Activated CD8-positive, alpha-beta memory T cell treated with anti-CD3 and anti-CD28 coated beads, Interleukin-2, amount 10 ng/mL, durations not matched to agents 7 days and 5 days (primary cell): ENCODE results near the gene PER1. TPM values are rescaled to one million over a fixed set of nuclear protein-coding genes. Genes with fewer than 3 reads are reported as not detected.
A peak's percentile ranks its signal among the peaks of the same experiment; 100 is the strongest.

Source experiments
- ATAC-seq: fragments of 150-1000 bp; cut with Tn5 transposase; one replicate; pipeline ENCODE4 v1.10.0; 2021; ENCODE audit warnings: moderate library complexity
- CTCF ChIA-PET: fragments of 350-600 bp; sonication (Branson Sonifier 250); formaldehyde crosslinking; loops from one replicate; lab custom pipeline; 2021; ENCODE audit warnings: antibody characterized with exemption; lab: Charles Lee
- DNase-seq: peaks from one replicate; pipeline ENCODE4 v3.0.0-alpha.2; 2020
- H3K27ac Mint-ChIP-seq: one replicate; pipeline ENCODE4 v1.8.0; 2021; ENCODE audit warnings: mild to moderate bottlenecking, mixed read lengths
- H3K27me3 Mint-ChIP-seq: one replicate; pipeline ENCODE4 v1.8.0; 2021; ENCODE audit warnings: mixed read lengths
- H3K36me3 Mint-ChIP-seq: one replicate; pipeline ENCODE4 v1.8.0; 2021; ENCODE audit warnings: mild to moderate bottlenecking, mixed read lengths
- H3K4me1 Mint-ChIP-seq: one replicate; pipeline ENCODE4 v1.8.0; 2021; ENCODE audit warnings: mixed read lengths
- H3K4me3 Mint-ChIP-seq: one replicate; pipeline ENCODE4 v1.8.0; 2021; ENCODE audit warnings: mild to moderate bottlenecking, moderate library complexity, mixed read lengths
- H3K9me3 Mint-ChIP-seq: one replicate; pipeline ENCODE4 v1.8.0; 2022; ENCODE audit warnings: low read depth, mixed read lengths
- total RNA-seq, 2 experiments: library from RNA; stranded (reverse); gene quantifications; one replicate each; pipeline ENCODE4 v1.2.3, GENCODE V29; 2021

The PER1 gene
- total RNA-seq, 2 experiments from 2014 or later: 47.3 to 56.4 TPM

DNA sequence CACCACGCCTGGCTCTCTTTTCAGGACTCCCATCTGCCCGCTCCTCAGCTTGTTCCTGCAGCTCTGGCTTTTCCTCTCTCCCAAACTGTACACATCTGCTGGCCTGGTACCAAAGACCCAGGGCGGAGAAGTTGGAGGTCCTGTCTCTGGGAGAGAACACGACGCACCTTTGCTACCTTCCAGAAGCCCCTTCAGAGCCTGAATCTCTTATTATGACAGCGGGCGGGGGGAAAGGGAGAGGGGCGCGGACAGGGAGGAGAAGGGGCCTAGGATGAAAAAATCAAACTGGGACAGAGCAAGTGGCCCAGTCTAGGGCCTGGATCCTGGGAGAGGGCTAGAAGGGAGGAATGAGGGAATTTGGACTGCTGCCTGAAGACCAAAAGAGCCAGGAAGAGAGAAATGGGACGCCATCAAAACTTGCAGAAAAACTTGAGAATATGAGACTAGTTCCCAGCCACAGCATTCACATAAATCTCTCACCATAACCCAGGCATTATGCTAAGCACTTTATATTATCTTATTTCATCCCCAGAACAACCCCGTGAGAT lies 2.5 kb upstream of the PER1 start:
- H3K27ac Mint-ChIP-seq: no peak overlapping the region
- H3K36me3 Mint-ChIP-seq: no peaks in the 10 kb centered on the region
- no peaks in the 10 kb centered on the region for H3K27me3 Mint-ChIP-seq
- CTCF ChIA-PET: interaction anchor here (1.2 to 7.9 kb wide), 4 partner anchors 15 to 33 kb away, joined by 3 to 92 read pairs (median 28); no protein-coding TSS in a partner anchor
- ATAC-seq (no peak), DNase-seq (no peak)
- H3K4me1 Mint-ChIP-seq: peaks cover 33% of the 10 kb centered on the region
- no peaks in the 10 kb centered on the region for H3K9me3 Mint-ChIP-seq
- no peak overlapping the region for H3K4me3 Mint-ChIP-seq

DNA sequence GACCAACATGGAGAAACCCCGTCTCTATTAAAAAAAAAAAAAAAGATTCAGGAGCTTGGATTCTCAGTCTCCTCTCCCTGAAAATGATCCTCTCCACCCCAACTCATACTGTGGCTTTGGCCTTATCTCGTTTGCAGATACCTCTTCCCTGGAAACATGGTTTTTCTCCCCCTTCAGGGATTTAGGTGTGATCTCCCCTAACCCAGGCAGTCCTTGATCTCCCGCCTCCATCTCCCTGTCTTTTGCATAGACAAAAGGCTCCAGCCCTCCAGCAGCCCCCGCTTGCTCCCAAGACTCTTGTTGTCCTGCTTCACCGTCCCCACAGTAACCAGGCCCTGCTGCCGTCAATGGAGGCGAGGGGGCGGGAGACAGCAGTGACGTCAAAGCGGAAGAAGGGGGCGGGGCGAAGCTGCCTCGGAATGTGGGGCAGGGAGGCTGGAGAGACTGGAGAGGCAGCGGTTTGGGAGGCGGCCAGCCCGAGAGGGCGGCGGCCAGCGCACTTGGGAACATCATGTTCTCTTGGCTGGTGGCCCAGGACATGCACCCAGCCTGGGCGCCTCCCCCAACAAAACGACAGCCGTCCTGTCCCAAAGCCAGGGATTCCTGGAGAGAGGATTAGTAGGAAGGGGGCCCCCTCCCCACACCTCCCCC lies 1.9 kb upstream of the PER1 start:
- H3K27ac Mint-ChIP-seq: peak overlapping the region; percentile 91
- peaks cover 28% of the 10 kb centered on the region for H3K4me1 Mint-ChIP-seq
- no peaks in the 10 kb centered on the region for H3K27me3 Mint-ChIP-seq
- peaks cover 4% of the 10 kb centered on the region for H3K36me3 Mint-ChIP-seq
- CTCF ChIA-PET: interaction anchor here (1.0 to 5.6 kb wide), 5 partner anchors 15 to 70 kb away, joined by 3 to 52 read pairs (median 3); no protein-coding TSS in a partner anchor
- no peaks in the 10 kb centered on the region for H3K9me3 Mint-ChIP-seq
- ATAC-seq (peak; percentile 4), DNase-seq (peak; percentile 91)
- H3K4me3 Mint-ChIP-seq: no peak overlapping the region

DNA sequence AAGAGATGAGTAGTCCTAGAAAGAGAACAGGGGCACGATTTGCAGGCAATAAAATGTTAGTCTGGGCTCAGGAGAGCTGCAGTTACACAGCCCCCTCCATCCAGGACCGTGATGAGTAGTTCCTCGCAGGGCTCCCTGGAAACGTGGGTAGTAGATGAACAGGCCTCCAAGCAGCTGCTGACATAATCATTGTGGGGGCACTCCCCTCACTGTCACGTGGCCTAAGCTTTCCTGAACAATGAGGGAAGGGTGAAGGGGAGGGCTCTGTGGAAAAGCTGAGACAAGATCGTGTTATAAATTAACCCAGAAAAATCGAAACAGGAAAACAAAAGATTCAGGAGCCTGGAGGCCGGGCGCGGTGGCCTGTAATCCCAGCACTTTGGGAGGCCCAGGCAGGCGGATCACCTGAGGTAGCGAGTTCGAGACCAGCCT lies 1.3 kb upstream of the PER1 start:
- CTCF ChIA-PET: interaction anchor here (0.7 to 5.6 kb wide), 6 partner anchors 11 to 70 kb away, joined by 3 to 52 read pairs (median 3); no protein-coding TSS in a partner anchor
- peaks cover 24% of the 10 kb centered on the region for H3K4me1 Mint-ChIP-seq
- no peak for DNase-seq
- no peak for ATAC-seq
- H3K4me3 Mint-ChIP-seq: no peak overlapping the region
- H3K9me3 Mint-ChIP-seq: no peaks in the 10 kb centered on the region
- H3K27ac Mint-ChIP-seq: peak overlapping the region; percentile 91
- H3K36me3 Mint-ChIP-seq: peaks cover 5% of the 10 kb centered on the region
- no peaks in the 10 kb centered on the region for H3K27me3 Mint-ChIP-seq

DNA sequence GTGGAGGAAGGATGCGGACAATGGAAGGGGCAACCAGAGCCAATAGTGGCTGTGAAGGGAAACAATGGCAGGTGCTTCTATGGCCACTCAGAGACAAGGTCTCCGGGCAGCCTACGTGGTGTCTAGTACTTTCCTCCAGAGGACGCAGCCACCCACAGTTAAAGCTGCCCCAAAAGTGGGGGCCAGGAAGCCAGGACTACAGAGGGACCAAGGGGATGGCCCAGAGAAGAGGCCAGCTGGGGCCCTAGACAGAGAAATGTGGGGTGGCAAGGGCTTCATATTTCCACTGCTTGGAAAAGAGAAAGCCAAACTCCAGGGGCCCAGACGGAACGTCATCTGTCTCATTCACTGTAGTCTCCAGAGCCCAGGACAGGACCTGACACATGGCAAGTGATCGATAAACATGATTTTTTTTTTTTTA lies 837 bp upstream of the PER1 start:
- Mint-ChIP-seq H3K9me3 (no peaks in the 10 kb centered on the region), H3K4me3 (peak overlapping the region; percentile 90), H3K36me3 (peaks cover 10% of the 10 kb centered on the region), H3K27ac (peak overlapping the region; percentile 91), H3K4me1 (peaks cover 21% of the 10 kb centered on the region), H3K27me3 (no peaks in the 10 kb centered on the region)
- DNase-seq (no peak), ATAC-seq (no peak)
- CTCF ChIA-PET: interaction anchor here (0.7 to 5.6 kb wide), 6 partner anchors 11 to 71 kb away, joined by 3 to 52 read pairs (median 3); partner anchors contain the start of gene VAMP2

DNA sequence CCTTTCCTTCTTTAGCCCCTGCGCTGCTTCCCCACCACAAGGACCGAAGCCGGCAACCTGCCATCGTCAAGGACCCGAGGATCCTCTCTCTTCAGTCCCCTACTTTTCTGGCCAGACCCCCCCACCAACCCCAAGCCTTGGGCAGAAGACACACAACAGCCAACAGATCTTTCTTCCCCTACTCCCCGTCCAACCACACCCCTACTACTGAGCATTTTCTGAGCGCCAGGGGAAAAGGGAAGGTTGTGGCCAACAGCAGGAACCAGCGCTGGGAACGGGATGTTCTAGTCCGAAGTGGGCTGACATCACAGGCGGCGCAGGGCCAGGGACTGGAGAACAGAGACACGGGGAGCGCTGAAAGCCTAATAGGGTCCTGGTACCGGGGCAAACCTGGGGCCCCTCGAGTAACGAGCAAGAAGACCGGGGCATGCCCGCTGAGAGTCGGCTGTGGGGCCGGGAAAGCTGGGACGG lies 528 bp downstream of the PER1 start:
- peaks cover 15% of the 10 kb centered on the region for H3K36me3 Mint-ChIP-seq

DNA sequence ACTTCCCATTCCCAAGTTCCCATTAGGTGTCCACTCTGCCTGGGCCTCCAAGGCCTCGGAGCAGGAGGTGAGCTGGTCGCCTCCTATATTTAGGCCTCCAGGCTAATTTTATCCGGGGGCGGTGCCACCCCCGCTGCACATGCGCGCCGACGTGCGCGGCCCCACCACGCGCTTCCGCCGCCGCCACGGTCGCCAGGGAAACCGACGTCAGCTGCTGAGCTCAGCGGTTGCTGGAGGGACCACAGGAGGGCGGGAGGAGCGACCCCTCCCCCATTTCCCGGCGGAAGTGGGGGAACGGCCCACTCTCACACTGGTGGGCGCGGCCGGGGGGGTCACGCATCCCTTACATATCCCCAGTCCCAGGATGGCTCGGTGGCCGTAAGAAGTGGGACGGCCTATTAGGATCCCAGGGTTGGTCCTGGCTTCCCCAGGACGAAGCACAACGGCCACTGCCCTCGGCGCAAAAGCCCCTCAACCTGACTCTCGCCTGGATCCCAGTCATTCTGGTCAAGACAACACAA lies 1.0 kb downstream of the PER1 start:
- ATAC-seq (peak; percentile 47), DNase-seq (peak; percentile 94)
- Mint-ChIP-seq H3K4me1 (peaks cover 21% of the 10 kb centered on the region), H3K4me3 (peak overlapping the region; percentile 90), H3K9me3 (no peaks in the 10 kb centered on the region), H3K27ac (peak overlapping the region; percentile 91), H3K36me3 (peaks cover 19% of the 10 kb centered on the region), H3K27me3 (no peaks in the 10 kb centered on the region)
- CTCF ChIA-PET: interaction anchor here (0.9 to 5.6 kb wide), 7 partner anchors 8 to 39 kb away, joined by 3 to 52 read pairs (median 4); partner anchors contain the start of genes BORCS6 and VAMP2

More for the DNA sequence above, 528 bp downstream of the PER1 start:
- CTCF ChIA-PET: interaction anchor here (1.0 to 5.6 kb wide), 6 partner anchors 12 to 32 kb away, joined by 4 to 52 read pairs (median 4); partner anchors contain the start of gene VAMP2
- Mint-ChIP-seq H3K4me1 (peaks cover 21% of the 10 kb centered on the region), H3K27me3 (no peaks in the 10 kb centered on the region), H3K9me3 (no peaks in the 10 kb centered on the region), H3K4me3 (peak overlapping the region; percentile 90), H3K27ac (peak overlapping the region; percentile 91)
- DNase-seq (peak; percentile 64), ATAC-seq (peak; percentile 0)

DNA sequence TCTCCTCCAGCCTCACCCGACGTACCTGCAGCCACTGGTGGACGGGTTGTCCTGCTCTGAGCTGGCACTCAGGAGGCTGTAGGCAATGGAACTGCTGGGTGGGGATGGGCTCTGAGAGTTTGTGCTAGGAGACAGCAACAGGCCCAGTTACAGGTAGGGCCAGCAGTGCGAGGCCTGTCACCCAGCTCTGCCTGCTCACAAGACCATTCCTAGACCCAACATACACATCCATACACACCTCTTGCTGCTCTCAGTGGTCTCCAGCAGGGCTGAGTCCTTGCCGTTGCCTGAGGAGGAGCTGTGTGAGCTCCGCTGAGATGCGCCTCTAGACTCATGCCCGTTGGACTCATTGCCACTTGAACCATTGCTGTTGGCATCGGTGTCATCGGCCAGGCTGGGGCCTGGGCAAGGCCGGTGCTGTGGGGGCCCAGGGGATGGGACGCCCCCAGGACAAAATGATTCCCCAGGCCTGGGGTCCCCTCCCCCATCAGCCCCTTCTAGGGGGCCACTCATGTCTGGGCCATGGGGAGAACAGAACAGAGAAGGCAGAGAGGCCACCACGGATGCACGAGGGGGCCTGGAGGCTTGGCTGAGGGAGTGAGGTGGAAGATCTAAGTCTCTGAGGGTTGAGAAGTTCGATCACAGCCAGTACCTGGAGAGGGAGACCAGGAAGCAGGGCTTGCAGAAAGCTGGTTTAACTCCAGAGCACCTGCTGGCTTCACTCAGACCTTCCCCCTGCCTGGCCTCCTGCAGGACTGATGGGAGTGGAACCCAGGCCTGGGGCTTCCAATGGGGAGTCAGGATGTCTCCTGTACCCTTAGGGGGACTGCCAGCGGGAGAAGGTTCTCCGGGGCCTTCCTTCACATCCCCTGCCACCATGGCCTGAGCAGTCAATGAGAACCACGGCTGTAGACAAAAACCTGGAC lies 1.7 kb downstream of the PER1 start:
- peaks cover 23% of the 10 kb centered on the region for H3K36me3 Mint-ChIP-seq
- H3K27ac Mint-ChIP-seq: peak overlapping the region; percentile 91
- peaks cover 21% of the 10 kb centered on the region for H3K4me1 Mint-ChIP-seq
- peak overlapping the region; percentile 90 for H3K4me3 Mint-ChIP-seq
- DNase-seq (no peak), ATAC-seq (no peak)
- CTCF ChIA-PET: interaction anchor here (0.9 to 5.6 kb wide), 7 partner anchors 9 to 40 kb away, joined by 3 to 52 read pairs (median 4); partner anchors contain the start of genes BORCS6 and VAMP2
- no peaks in the 10 kb centered on the region for H3K9me3 Mint-ChIP-seq
- H3K27me3 Mint-ChIP-seq: no peaks in the 10 kb centered on the region

DNA sequence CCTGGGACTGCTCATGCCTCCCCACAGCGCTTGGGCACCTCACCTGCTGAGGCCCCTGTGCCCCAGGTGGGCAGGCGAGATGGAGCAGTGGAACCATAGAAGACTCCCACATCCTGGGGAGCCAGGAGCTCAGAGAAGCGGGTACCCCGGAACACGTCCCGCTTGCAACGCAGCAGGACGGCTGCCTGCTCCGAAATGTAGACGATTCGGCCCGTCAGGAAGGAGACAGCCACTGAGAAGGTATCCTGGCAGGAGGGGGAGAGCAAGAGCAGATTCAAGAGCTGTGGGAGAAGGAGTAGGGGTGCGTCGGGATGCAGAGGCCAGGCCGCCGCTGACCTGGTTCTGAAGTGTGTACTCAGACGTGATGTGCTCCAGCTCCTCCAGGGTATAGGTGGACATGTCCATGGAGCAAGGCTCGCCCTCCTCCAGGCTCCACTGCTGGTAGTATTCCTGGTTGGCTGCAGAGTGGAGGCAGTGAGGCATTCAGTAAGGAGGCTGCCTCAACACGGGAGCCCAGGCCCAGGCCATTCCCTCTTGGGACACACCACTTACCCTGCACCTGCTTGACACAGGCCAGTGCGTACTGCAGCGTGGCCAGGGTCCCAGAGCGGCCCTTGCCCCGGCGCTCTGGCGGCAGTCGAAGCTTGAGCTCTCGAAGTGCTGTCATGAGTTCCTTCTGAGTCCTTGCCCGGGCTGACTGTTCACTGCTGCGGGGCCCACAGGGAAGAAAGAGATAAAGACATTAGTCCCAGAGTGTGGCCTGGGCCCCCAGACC lies 2.6 kb downstream of the PER1 start:
- Mint-ChIP-seq H3K4me3 (no peak overlapping the region), H3K9me3 (no peaks in the 10 kb centered on the region), H3K36me3 (peaks cover 23% of the 10 kb centered on the region), H3K27ac (no peak overlapping the region), H3K4me1 (peaks cover 21% of the 10 kb centered on the region), H3K27me3 (no peaks in the 10 kb centered on the region)
- DNase-seq: no peak
- CTCF ChIA-PET: interaction anchor here (1.2 to 5.6 kb wide), 2 partner anchors 10 to 55 kb away, joined by 3 to 52 read pairs; no protein-coding TSS in a partner anchor
- ATAC-seq: no peak

DNA sequence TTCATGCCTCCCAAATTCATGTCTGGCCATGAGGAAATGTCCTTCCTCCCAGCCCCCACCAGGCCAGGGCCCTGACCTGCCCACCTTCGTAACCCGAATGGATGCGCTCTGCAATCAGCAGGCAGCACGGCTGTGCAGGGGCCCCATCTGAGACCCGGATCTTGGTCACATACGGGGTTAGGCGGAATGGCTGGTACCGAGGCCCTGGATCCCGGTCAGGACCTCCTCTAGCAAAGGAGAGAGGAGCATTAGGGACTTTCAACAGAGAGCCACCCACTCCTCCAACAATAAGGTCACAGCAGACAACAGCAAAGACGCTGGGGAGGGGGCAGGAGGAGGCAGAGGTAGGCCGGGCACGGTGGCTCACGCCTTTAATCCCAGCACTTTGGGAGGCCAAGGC lies 3.6 kb downstream of the PER1 start:
- Mint-ChIP-seq H3K4me1 (peaks cover 19% of the 10 kb centered on the region), H3K9me3 (no peaks in the 10 kb centered on the region), H3K27ac (no peak overlapping the region), H3K27me3 (no peaks in the 10 kb centered on the region), H3K4me3 (no peak overlapping the region), H3K36me3 (peaks cover 27% of the 10 kb centered on the region)
- ATAC-seq: no peak
- DNase-seq: no peak
- CTCF ChIA-PET: interaction anchor here (1.0 to 1.2 kb wide), 2 partner anchors 10 to 54 kb away, joined by 3 to 7 read pairs; no protein-coding TSS in a partner anchor

DNA sequence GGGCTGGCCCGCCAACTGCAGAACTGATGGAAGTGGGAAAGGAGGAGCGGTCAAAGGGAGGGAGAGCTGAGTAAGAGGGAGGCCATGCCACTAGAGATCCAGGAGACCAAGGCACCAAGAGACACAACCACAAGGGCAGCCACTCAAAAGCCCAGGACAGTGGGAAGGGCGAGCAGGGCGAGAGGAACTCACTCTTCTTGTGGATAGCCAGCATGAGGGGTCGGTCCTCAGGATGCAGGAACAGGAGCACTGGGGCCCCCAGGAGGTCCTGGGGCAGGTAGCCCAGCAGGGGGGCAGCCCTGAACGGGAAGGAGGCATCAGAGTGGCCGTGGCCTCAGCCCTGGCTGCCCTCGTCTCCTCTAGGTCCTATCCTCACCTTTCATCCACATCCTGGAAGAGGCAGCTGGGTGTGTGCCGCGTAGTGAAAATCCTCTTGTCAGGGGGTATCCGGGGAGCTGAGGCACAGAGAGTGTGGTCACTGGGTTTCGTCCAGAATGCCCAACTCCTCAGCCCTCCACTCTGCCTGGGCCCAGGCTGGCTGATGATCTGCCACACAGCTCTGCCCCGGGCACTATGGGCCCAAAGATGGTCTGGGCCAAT lies 4.3 kb downstream of the PER1 start:
- CTCF ChIA-PET: interaction anchor here (1.0 kb wide), 1 partner anchor 9 kb away, joined by 7 read pairs; no protein-coding TSS in a partner anchor
- Mint-ChIP-seq H3K27ac (peak overlapping the region; percentile 22), H3K9me3 (no peaks in the 10 kb centered on the region), H3K4me1 (peaks cover 13% of the 10 kb centered on the region), H3K27me3 (no peaks in the 10 kb centered on the region), H3K36me3 (peaks cover 27% of the 10 kb centered on the region), H3K4me3 (no peak overlapping the region)
- ATAC-seq (no peak), DNase-seq (no peak)

DNA sequence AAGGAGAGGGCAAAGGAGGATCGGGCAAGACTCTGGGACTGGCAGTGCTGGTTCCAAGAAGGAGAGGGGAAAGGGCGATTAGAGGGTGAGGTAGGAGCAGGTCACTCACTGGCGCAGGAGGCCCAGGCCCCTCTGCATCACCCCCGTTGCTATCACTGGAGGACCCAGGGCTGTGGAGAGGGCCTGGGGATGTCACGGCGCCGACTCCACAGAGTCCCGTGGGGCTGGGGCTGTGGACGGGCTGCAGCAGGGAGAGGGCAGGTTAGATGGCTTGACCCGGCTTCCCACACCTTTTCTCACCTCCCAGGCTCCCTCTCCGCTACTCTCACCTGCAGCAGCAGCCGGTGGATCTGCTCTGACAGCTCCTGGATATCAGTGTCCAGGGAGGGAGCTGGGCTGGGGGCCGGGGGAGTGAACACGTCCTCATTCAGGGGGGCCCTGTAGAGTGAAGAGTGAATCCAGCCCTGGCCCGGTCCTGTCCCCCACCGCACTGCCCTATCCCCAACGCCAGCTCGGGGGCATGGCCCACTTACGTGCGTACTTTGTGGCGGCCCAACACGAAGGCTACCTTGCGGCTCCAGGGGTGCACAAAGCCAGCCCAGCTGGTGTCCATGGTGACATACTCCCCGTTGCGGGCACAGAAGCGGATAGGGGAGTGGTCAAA lies 4.9 kb downstream of the PER1 start:
- ATAC-seq (no peak), DNase-seq (no peak)
- peaks cover 27% of the 10 kb centered on the region for H3K36me3 Mint-ChIP-seq
- H3K4me3 Mint-ChIP-seq: no peak overlapping the region
- H3K27me3 Mint-ChIP-seq: no peaks in the 10 kb centered on the region
- peak overlapping the region; percentile 22 for H3K27ac Mint-ChIP-seq
- CTCF ChIA-PET: interaction anchor here (1.0 kb wide), 1 partner anchor 9 kb away, joined by 7 read pairs; no protein-coding TSS in a partner anchor
- peaks cover 6% of the 10 kb centered on the region for H3K4me1 Mint-ChIP-seq
- no peaks in the 10 kb centered on the region for H3K9me3 Mint-ChIP-seq
